Activated CD8-positive, alpha-beta memory T cell treated with anti-CD3 and anti-CD28 coated beads, Interleukin-2, amount 50 U/mL, for 24 hours (primary cell): ENCODE results near the gene SMAP1.

Experiments used
- DNase-seq: peaks from one replicate; pipeline ENCODE4 v3.0.0-alpha.2; 2020; ENCODE audit errors: extremely low read depth

Gene SMAP1

DNA sequence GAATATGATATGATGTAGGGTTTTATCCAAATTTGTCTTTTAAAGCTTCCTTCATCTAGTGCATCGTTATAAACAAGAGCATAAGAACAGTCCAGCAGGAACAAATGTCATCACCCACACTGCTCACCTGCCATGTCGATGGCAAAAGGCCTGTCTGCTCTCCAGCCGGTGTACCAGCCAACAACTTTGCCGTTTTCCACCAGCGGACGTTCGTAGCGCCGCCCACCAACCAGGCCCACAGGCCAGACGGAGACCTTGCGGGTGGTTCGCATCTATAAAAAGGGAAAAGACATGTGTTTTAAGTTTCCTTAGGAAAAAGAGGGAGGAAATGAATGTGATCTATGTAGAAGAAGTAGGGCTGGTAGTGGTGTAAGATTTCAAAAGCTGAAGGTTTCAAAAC, 226.3 kb downstream of the SMAP1 start:
- DNase-seq = no peak

DNA sequence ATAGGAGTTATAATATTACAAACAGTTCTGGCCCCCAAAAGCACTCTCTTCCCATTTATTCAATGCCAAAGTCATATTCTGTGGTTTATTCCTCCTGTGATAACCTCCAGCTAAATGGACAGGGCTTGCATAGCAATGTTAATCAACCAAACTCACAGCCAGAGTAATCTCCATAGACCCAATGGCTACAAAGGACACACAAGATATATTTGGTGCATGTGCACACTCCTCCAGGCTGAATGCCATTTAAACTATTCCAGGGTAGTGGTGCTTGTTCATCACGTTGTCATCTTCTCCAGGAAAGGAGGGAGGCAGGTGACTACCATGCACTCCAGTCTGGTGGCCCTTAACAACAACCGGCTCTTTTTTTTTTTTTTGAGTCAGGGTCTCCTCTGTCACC, 232.4 kb downstream of the SMAP1 start:
- no peak for DNase-seq

DNA sequence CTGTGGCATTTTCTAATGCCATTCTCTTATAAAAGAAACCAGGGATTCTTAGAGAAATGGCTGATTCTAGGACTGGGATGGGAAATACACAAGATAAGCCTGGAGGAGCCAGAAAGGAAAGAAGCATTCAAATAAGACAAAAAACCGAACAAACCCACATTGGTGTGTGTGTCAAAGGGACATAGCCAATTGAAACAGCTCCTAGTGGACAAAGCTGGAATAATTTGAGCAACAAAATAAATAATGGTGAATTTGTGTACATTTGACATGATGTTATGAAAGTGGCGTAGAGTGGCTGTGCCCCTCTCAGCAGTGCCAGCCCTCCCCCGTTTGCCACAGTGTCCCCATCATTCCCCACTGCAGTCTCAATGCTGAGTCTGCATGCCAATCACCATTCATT, 233.6 kb downstream of the SMAP1 start:
- DNase-seq = no peak

DNA sequence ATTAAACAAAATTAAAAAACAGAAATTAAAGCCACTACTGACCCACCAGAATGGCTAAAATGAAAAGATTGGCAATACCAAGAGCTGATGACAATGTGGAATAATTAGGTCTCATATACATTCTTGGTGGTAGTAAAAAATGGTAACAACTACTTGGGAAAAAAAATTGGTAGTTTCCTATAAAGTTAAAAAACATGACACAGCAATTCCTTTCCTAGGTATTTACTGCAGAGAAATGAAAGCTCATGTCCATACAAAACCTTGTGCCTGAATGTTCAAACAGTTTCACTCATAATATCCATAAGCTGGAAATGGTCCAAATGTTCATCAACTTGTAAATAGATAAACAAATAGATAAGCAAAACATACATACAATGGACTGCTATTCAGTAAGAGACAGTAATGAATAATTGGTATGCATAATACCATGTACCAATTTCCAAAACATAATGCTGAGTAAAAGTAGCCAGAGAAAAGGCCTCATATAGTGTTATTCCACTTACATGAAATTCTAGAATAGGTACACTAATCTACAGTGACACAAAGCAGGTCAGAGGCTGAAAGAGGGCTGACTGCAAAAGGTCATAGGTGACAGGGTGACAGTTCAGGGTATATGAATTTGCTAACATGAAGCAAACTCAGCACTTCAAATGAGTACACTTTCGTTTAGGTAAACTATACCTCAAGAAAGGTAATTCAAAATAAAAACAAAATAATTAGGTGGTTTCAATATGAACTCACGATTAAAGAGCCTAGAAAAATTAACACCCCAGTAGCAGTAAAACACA, 236.2 kb downstream of the SMAP1 start:
- DNase-seq = no peak

DNA sequence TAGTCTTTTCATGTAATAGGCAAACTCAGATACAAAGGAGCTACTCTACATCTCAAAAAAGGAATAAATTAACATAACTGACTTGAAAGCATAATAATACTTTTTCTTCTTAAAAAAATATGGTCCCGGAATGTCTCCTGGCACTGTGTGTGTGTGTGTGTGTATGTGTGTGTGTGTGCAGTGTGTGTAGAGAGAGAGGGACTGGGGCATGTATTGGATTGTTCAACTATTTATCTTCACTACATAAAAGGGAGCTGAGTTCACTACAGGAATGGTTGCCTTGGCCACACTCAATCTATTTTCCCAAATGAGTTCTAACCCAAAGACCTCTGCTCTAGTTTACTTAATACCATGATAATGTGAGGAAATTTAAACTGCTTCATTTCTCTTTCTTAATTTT, 238.1 kb downstream of the SMAP1 start:
- no peak for DNase-seq
